Suprapubic skin (tissue), 4 donors: ENCODE measurements around the gene TMEM270. TPM values are rescaled to one million over a fixed set of nuclear protein-coding genes. Genes with fewer than 3 reads are reported as not detected.

Experiments used
- DNase-seq, 2 donors: peaks; one replicate each; pipeline ENCODE4 v3.0.0-alpha.2; 2019; ENCODE audit warnings: low spot score in 2 of 2
- H3K27ac ChIP-seq: fragments of 200-600 bp; sonication (generic); one replicate; pipeline ENCODE4 v1.5.1; 2019
- H3K27me3 ChIP-seq: fragments of 200-600 bp; sonication (generic); one replicate; pipeline ENCODE4 v1.5.1; 2019
- H3K36me3 ChIP-seq: fragments of 200-600 bp; sonication (generic); one replicate; pipeline ENCODE4 v1.5.1; 2019
- H3K4me1 ChIP-seq: fragments of 200-600 bp; sonication (generic); one replicate; pipeline ENCODE4 v1.5.1; 2019
- H3K4me3 ChIP-seq: fragments of 200-600 bp; sonication (generic); one replicate; pipeline ENCODE4 v1.5.1; 2019; ENCODE audit warnings: mild to moderate bottlenecking
- H3K9me3 ChIP-seq: fragments of 200-600 bp; sonication (generic); one replicate; pipeline ENCODE4 v1.5.1; 2019
- CTCF ChIP-seq, 2 donors: fragments of 200-600 bp in 1 of 2; fragments of 450-650 bp in 1 of 2; sonication (generic) in 1 of 2; IDR thresholded peaks; one replicate each; pipeline ENCODE4 v1.5.1; 2016 to 2019; ENCODE audit warnings: antibody characterized with exemption in 2 of 2, mild to moderate bottlenecking in 1 of 2, moderate library complexity in 1 of 2
- EP300 ChIP-seq: sonication (generic); formaldehyde crosslinking; IDR thresholded peaks from one replicate; pipeline ENCODE4 v1.6.1; 2017; ENCODE audit warnings: antibody characterized with exemption
- POLR2A ChIP-seq, 2 donors: fragments of 450-650 bp; IDR thresholded peaks; one replicate each; pipeline ENCODE4 v1.6.1; 2017; ENCODE audit warnings: antibody characterized with exemption in 2 of 2, mild to moderate bottlenecking in 2 of 2, moderate library complexity in 2 of 2
- POLR2AphosphoS5 ChIP-seq, 3 donors: sonication (generic); formaldehyde crosslinking; IDR thresholded peaks; one replicate each; pipeline ENCODE4 v1.6.1; 2017; ENCODE audit warnings: antibody characterized with exemption in 3 of 3
- WGBS: methylation state at CpG from one replicate; pipeline ENCODE4 v1.1.5; 2018; 5-methylcytosine and 5-hydroxymethylcytosine counted together
- total RNA-seq, 4 donors: library from RNA; depleted of rRNA; stranded (reverse); fragments of >200 nt; gene quantifications; one replicate each; pipeline ENCODE4 v1.1.0, GENCODE V29; 2016

TMEM270 gene
- total RNA-seq, 4 donors from 2014 or later: not detected

- Histone ChIP-seq H3K36me3 (no peaks in the 10 kb centered on the region), H3K27me3 (no peaks in the 10 kb centered on the region), H3K27ac (no peak overlapping the region), H3K4me3 (no peak overlapping the region), H3K9me3 (no peaks in the 10 kb centered on the region), H3K4me1 (peaks cover 32% of the 10 kb centered on the region)
- no peak for TF ChIP-seq POLR2AphosphoS5 (IDR thresholded peaks at IDR 0.05)
- TF ChIP-seq EP300: no peak
- no peak for TF ChIP-seq CTCF (IDR thresholded peaks at IDR 0.05)
- no peak for TF ChIP-seq POLR2A (IDR thresholded peaks at IDR 0.05)
- WGBS: 83% methylated on average over 14 of the region's 15 CpGs
- peak; percentile 53 to 57 for DNase-seq
Observed at GRCh38 chr7:73903321-73904218, 42.6 kb downstream of the TMEM270 start.

DNA sequence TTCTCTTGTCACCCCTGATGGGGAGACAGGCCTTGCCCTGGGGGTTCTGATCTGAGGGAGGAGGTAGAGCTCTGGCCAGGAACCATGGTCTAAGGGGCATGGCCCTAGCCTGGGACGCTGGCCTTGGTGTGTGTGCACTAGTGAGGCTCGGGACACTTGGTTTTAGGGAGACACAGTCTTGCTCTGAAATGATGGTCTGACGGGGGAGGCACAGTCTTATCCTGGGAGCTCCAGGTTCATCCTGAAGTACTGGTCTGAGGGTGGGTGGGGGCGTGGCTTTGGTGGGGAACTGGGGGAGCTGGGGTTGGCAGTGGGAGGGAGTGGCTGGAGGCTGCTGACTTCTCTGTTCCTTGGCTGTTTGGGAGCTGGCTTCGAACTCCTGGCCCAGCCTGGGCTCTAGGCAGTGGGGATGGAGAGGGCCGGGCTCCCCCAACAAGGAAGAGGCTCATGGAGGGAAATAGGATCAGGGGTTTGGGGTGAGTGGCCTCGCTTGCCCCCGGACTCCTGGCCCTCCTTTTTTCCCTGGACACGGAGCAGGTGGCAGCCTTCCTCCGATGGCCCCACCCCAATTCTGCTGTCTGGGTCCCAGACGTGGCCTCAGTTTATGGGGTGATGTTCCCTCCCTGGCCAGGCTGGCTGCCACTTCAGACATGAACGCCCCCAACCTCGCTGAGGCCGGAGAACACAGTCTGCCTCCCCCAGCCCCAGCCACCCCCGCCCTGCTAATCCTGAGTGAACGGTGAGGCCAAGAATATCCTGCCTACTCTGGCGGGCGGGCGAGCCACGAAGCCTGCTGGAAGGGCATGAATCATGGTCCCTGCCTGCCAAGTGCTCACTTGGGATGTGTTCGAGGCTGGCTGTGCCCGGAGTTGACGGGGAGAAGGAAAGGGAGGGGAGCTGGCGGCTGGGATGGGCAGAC, 43.5 kb downstream of the TMEM270 start:
- no peak overlapping the region for H3K27ac ChIP-seq
- H3K9me3 ChIP-seq: no peaks in the 10 kb centered on the region
- TF ChIP-seq EP300 (no peak), POLR2AphosphoS5 (IDR thresholded peaks at IDR 0.05) (no peak), CTCF (IDR thresholded peaks at IDR 0.05) (no peak), POLR2A (IDR thresholded peaks at IDR 0.05) (no peak)
- no peaks in the 10 kb centered on the region for H3K36me3 ChIP-seq
- H3K4me3 ChIP-seq: no peak overlapping the region
- peaks cover 29% of the 10 kb centered on the region for H3K4me1 ChIP-seq
- DNase-seq: peak; percentile 64 to 75
- H3K27me3 ChIP-seq: no peaks in the 10 kb centered on the region
- WGBS: 52% methylated on average over 20 of the region's 24 CpGs

DNA sequence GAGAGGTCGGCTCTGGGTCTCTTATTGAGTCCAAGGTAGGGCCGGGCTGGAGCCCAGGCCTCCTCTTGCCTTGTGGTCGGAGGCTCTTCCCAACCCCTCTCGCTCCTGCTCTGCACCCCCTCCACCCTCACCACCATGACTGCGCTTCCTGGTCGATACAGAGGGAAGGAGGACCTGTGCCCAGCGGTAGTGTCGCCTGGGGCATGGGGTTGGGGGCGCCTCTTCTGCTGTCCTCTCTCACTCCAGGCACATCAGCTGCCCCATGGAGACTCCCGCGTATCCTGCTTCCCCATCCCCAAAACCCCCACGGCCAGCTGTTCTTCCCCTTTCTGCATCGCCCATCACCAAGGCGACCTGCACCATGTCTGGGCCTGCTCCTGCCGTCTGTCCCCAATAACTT, 44.4 kb downstream of the TMEM270 start:
- H3K4me1 ChIP-seq: peaks cover 23% of the 10 kb centered on the region
- no peak overlapping the region for H3K27ac ChIP-seq
- H3K9me3 ChIP-seq: no peaks in the 10 kb centered on the region
- WGBS: 90% methylated on average over 12 of the region's 15 CpGs
- H3K36me3 ChIP-seq: no peaks in the 10 kb centered on the region
- no peak overlapping the region for H3K4me3 ChIP-seq
- DNase-seq: peak; percentile 51 to 63
- no peaks in the 10 kb centered on the region for H3K27me3 ChIP-seq
- TF ChIP-seq POLR2AphosphoS5 (IDR thresholded peaks at IDR 0.05): no peak
- no peak for TF ChIP-seq EP300
- no peak for TF ChIP-seq CTCF (IDR thresholded peaks at IDR 0.05)

DNA sequence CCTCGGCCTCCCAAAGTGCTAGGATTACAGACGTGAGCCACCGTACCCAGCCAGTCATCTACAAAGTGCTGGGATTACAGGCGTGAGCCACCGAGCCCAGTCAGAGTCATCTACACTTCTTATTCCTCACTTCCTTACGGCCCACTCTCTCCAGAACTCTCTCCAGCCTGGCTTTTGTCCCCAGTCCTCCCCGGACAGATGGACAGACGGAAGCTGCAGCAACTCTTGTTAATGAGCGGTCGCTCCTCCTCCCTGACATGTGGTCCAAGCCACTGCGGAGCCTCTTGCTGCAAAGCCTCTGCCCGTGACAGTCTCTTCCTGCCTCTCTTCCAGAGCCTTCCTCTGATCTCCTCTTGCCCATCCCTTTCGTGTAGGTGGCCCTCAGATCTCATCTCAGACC, 45.9 kb downstream of the TMEM270 start:
- Histone ChIP-seq H3K27me3 (no peaks in the 10 kb centered on the region), H3K9me3 (no peaks in the 10 kb centered on the region), H3K4me1 (peaks cover 13% of the 10 kb centered on the region), H3K27ac (no peak overlapping the region), H3K4me3 (no peak overlapping the region), H3K36me3 (no peaks in the 10 kb centered on the region)
- no peak for TF ChIP-seq EP300
- no peak for TF ChIP-seq POLR2AphosphoS5 (IDR thresholded peaks at IDR 0.05)
- peak; percentile 55 to 72 for DNase-seq
- 77% methylated on average over 13 of the region's 13 CpGs for WGBS

GRCh38 chr7:73907554-73908122, 46.7 kb downstream of the TMEM270 start:
- Histone ChIP-seq H3K27me3 (no peaks in the 10 kb centered on the region), H3K27ac (no peak overlapping the region), H3K36me3 (no peaks in the 10 kb centered on the region), H3K9me3 (no peaks in the 10 kb centered on the region), H3K4me3 (no peak overlapping the region), H3K4me1 (peaks cover 13% of the 10 kb centered on the region)
- DNase-seq: peak; percentile 58 to 63
- TF ChIP-seq POLR2A (IDR thresholded peaks at IDR 0.05): no peak
- TF ChIP-seq POLR2AphosphoS5 (IDR thresholded peaks at IDR 0.05): no peak
- no peak for TF ChIP-seq CTCF (IDR thresholded peaks at IDR 0.05)
- no peak for TF ChIP-seq EP300
- 87% methylated on average over 11 of the region's 12 CpGs for WGBS
